Nephron progenitor cell (in vitro differentiated cells): ENCODE data around the gene LRCOL1.

Experiments used
- DNase-seq: peaks from one replicate; pipeline ENCODE4 v3.0.0; 2021
- H3K27ac Mint-ChIP-seq: 2 replicates; pipeline ENCODE4 v1.8.0; 2021; ENCODE audit warnings: mild to moderate bottlenecking, moderate library complexity, mixed read lengths
- H3K27me3 Mint-ChIP-seq: 2 replicates; pipeline ENCODE4 v1.8.0; 2021; ENCODE audit warnings: mild to moderate bottlenecking, low read depth, mixed read lengths; ENCODE audit not compliant: poor library complexity
- H3K36me3 Mint-ChIP-seq: 2 replicates; pipeline ENCODE4 v1.8.0; 2021; ENCODE audit warnings: low read depth, mixed read lengths
- H3K4me1 Mint-ChIP-seq: 2 replicates; pipeline ENCODE4 v1.8.0; 2021; ENCODE audit warnings: mixed read lengths
- H3K4me3 Mint-ChIP-seq: 2 replicates; pipeline ENCODE4 v1.8.0; 2021; ENCODE audit warnings: mild to moderate bottlenecking, moderate library complexity, mixed read lengths
- H3K9me3 Mint-ChIP-seq: 2 replicates; pipeline ENCODE4 v1.8.0; 2021; ENCODE audit warnings: mild to moderate bottlenecking, moderate library complexity, mixed read lengths
- CTCF ChIP-seq: fragments of 200-600 bp; sonication (generic); IDR thresholded peaks from 2 replicates; pipeline ENCODE4 v1.5.0; 2021; ENCODE audit warnings: antibody characterized with exemption

Gene LRCOL1

GRCh38 chr12:132606466-132606865, 3.9 kb downstream of the LRCOL1 start:
- Mint-ChIP-seq H3K36me3 (no peaks in the 10 kb centered on the region), H3K4me1 (peaks cover 79% of the 10 kb centered on the region), H3K27me3 (peaks cover 12% of the 10 kb centered on the region), H3K27ac (peak overlapping the region; percentile 79), H3K4me3 (no peak overlapping the region), H3K9me3 (peaks cover 15% of the 10 kb centered on the region)
- DNase-seq: no peak
- TF ChIP-seq CTCF: no peak

- no peak for DNase-seq
- Mint-ChIP-seq H3K27me3 (peaks cover 14% of the 10 kb centered on the region), H3K4me3 (no peak overlapping the region), H3K36me3 (no peaks in the 10 kb centered on the region), H3K27ac (no peak overlapping the region), H3K9me3 (peaks cover 9% of the 10 kb centered on the region), H3K4me1 (peaks cover 85% of the 10 kb centered on the region)
- TF ChIP-seq CTCF: no peak
Measured at GRCh38 chr12:132605892-132606291, 4.5 kb downstream of the LRCOL1 start.

- Mint-ChIP-seq H3K4me3 (no peak overlapping the region), H3K27ac (no peak overlapping the region), H3K4me1 (peaks cover 85% of the 10 kb centered on the region), H3K27me3 (peaks cover 15% of the 10 kb centered on the region), H3K9me3 (no peaks in the 10 kb centered on the region), H3K36me3 (no peaks in the 10 kb centered on the region)
- TF ChIP-seq CTCF: no peak
- no peak for DNase-seq
Measured at GRCh38 chr12:132604668-132605441, 5.5 kb downstream of the LRCOL1 start.

GRCh38 chr12:132604151-132604618, 6.2 kb downstream of the LRCOL1 start:
- H3K27me3 Mint-ChIP-seq: peaks cover 18% of the 10 kb centered on the region
- peaks cover 84% of the 10 kb centered on the region for H3K4me1 Mint-ChIP-seq
- no peaks in the 10 kb centered on the region for H3K36me3 Mint-ChIP-seq
- DNase-seq: no peak
- H3K27ac Mint-ChIP-seq: no peak overlapping the region
- no peak for TF ChIP-seq CTCF
- H3K9me3 Mint-ChIP-seq: no peaks in the 10 kb centered on the region
- H3K4me3 Mint-ChIP-seq: no peak overlapping the region

- Mint-ChIP-seq H3K27me3 (peaks cover 18% of the 10 kb centered on the region), H3K4me3 (peak overlapping the region; percentile 73), H3K27ac (peak overlapping the region; percentile 99), H3K36me3 (no peaks in the 10 kb centered on the region), H3K4me1 (peaks cover 82% of the 10 kb centered on the region), H3K9me3 (no peaks in the 10 kb centered on the region)
- TF ChIP-seq CTCF: no peak
- DNase-seq: peak; percentile 45
Measured at GRCh38 chr12:132603240-132604150, 6.9 kb downstream of the LRCOL1 start.
